ENCODE results near the gene GADD45G. TPM values are rescaled to one million over a fixed set of nuclear protein-coding genes. Genes with fewer than 3 reads are reported as not detected.

GADD45G gene
- total and polyA plus RNA-seq, 2 of the 4 experiments (the other 2 are of a cell fraction), result 0.15 TPM; not detected in 1

GRCh38 chr9:89576404-89576839 is 28.4 kb upstream of the GADD45G start:
- Histone ChIP-seq H3K9me1 (ENCODE audit: insufficient read depth, low read length) (no peaks in the 10 kb centered on the region; the same call in 1 of the 2 replicates), H2AK9ac (replicated peaks; ENCODE audit: low read depth, low read length, poor library complexity) (no peak overlapping the region), H3K79me1 (ENCODE audit: low read depth in 1 of 2, low read length in 2 of 2) (no peaks in the 10 kb centered on the region), H4K20me1 (ENCODE audit: insufficient read depth, low read length) (no peaks in the 10 kb centered on the region), H3K14ac (replicated peaks; ENCODE audit: low read depth, low read length) (no peak overlapping the region), H3K18ac (ENCODE audit: low read depth, low read length) (no peak overlapping the region), H3K56ac (ENCODE audit: extremely low read depth, insufficient read depth, low read length) (no peak overlapping the region), H4K5ac (ENCODE audit: low read depth, low read length) (no peak overlapping the region), H3K4ac (ENCODE audit: low read depth, low read length) (no peak overlapping the region), H3K4me3 (ENCODE audit: insufficient read depth, low read depth, low read length) (no peak overlapping the region), H3K9me3 (ENCODE audit: control insufficient read depth, insufficient read depth, low read length) (no peaks in the 10 kb centered on the region), H3K36me3 (ENCODE audit: control insufficient read depth, insufficient read depth, low read length) (no peaks in the 10 kb centered on the region), H3K23ac (ENCODE audit: low read depth, low read length) (no peak overlapping the region), H3K27ac (ENCODE audit: insufficient read depth, low read length) (no peak overlapping the region), H3K4me2 (ENCODE audit: low read depth, low read length) (no peak overlapping the region), H2BK20ac (ENCODE audit: low read depth, low read length) (no peak overlapping the region), H2AFZ (replicated peaks; ENCODE audit: low read length, poor library complexity) (no peak overlapping the region), H4K8ac (ENCODE audit: low read depth in 2 of 2, low read length in 2 of 2) (no peak overlapping the region), H4K91ac (ENCODE audit: insufficient read depth, low read depth, low read length) (no peak overlapping the region), H2BK5ac (ENCODE audit: low read depth, low read length, poor library complexity, severe bottlenecking) (no peak overlapping the region), H3K27me3 (ENCODE audit: control insufficient read depth, insufficient read depth, low read length) (peaks cover 9% of the 10 kb centered on the region), H3K4me1 (ENCODE audit: control insufficient read depth, insufficient read depth, low read length) (no peaks in the 10 kb centered on the region), H2BK120ac (ENCODE audit: low read depth, low read length) (no peak overlapping the region), H2BK15ac (ENCODE audit: low read depth, low read length) (no peak overlapping the region), H3K9ac (ENCODE audit: low read depth, low read length) (no peak overlapping the region), H2AK5ac (ENCODE audit: low read depth, low read length) (no peak overlapping the region)
- dilution Hi-C loops (cut with HindIII; ENCODE audit: low sequenced_read_pairs, unreplicated experiment), result no loop called here
- WGBS, 2 experiments (ENCODE audit: extremely low coverage in 2 of 2, insufficient read length in 1 of 2), result no CpG with 5 or more reads among the region's 4 CpGs
- TF ChIP-seq SMC3 (IDR thresholded peaks at IDR 0.05; ENCODE audit: low read depth, low read length) (peak; percentile 48), RFX5 (IDR thresholded peaks at IDR 0.05; ENCODE audit: low read depth, low read length) (no peak), CHD1 (IDR thresholded peaks at IDR 0.05; ENCODE audit: low read depth, low read length) (no peak), BHLHE40 (IDR thresholded peaks at IDR 0.05; ENCODE audit: low read depth, low read length) (no peak), POLR2A (IDR thresholded peaks at IDR 0.05; ENCODE audit: low read depth, low read length) (no peak), CEBPB (IDR thresholded peaks at IDR 0.05; ENCODE audit: low read depth, low read length) (no peak), MXI1 (IDR thresholded peaks at IDR 0.05; ENCODE audit: borderline replicate concordance, low read depth, low read length) (no peak), ELK1 (IDR thresholded peaks at IDR 0.05; ENCODE audit: borderline replicate concordance, low read depth, low read length) (no peak), FOS (IDR thresholded peaks at IDR 0.05; ENCODE audit: low read depth, low read length) (no peak), RCOR1 (IDR thresholded peaks at IDR 0.05; ENCODE audit: insufficient replicate concordance, low read length) (no peak), USF2 (IDR thresholded peaks at IDR 0.05; ENCODE audit: low read depth, low read length) (no peak), MAZ (IDR thresholded peaks at IDR 0.05; ENCODE audit: borderline replicate concordance, low read depth, low read length) (no peak), RAD21 (IDR thresholded peaks at IDR 0.05; ENCODE audit: low read length) (peak; percentile 56), MAFK (IDR thresholded peaks at IDR 0.05; ENCODE audit: low read depth, low read length) (no peak), NFE2L2 (IDR thresholded peaks at IDR 0.05; ENCODE audit: low read depth, low read length) (no peak), CTCF (conservative IDR thresholded peaks at IDR 0.05; ENCODE audit: low read depth, low read length) (peak; percentile 62)
- no TSS peak for BruUV-seq (replicated peaks)
- peak; percentile 50 for DNase-seq
- in situ Hi-C loops (cut with MboI; ENCODE audit: low sequenced_read_pairs), result no loop called here
- no peak for ATAC-seq (ENCODE audit: low read depth)
- intact Hi-C loops (cut with micrococcal nuclease), result loop anchor here (1.0 kb wide), 1 partner anchor 526 kb away; no protein-coding TSS in a partner anchor
- ChIA-PET POLR2A (ENCODE audit: unreplicated experiment) (no interaction called here), CTCF (interaction anchor here (0.6 to 1.6 kb wide), 4 partner anchors 8 to 1154 kb away, joined by 3 to 5 read pairs (median 4); no protein-coding TSS in a partner anchor)
